ENCODE results near the gene SLC6A18. TPM values are rescaled to one million over a fixed set of nuclear protein-coding genes. Genes with fewer than 3 reads are reported as not detected.
A peak's percentile ranks its signal among the peaks of the same experiment; 100 is the strongest.

SLC6A18 gene
- total and polyA plus RNA-seq, 2 experiments from 2014 or later: not detected

GRCh38 chr5:1205255-1206180, 19.7 kb upstream of the SLC6A18 start:
- Histone ChIP-seq H3K4me3 (no peak overlapping the region), H3K4me1 (ENCODE audit: low read depth) (peaks cover 18% of the 10 kb centered on the region), H3K9me3 (ENCODE audit: low read depth) (no peaks in the 10 kb centered on the region), H3K27me3 (no peaks in the 10 kb centered on the region), H3K27ac (no peak overlapping the region), H3K36me3 (no peaks in the 10 kb centered on the region)
- no peak for DNase-seq (ENCODE audit: low read depth in 1 of 2, low spot score in 1 of 2)
- TF ChIP-seq CTCF (IDR thresholded peaks at IDR 0.05; ENCODE audit: low read depth, low read length): no peak

GRCh38 chr5:1206521-1207412, 18.4 kb upstream of the SLC6A18 start:
- Histone ChIP-seq H3K9me3 (ENCODE audit: low read depth) (no peaks in the 10 kb centered on the region), H3K36me3 (no peaks in the 10 kb centered on the region), H3K4me1 (ENCODE audit: low read depth) (peaks cover 13% of the 10 kb centered on the region), H3K4me3 (no peak overlapping the region), H3K27me3 (no peaks in the 10 kb centered on the region), H3K27ac (no peak overlapping the region)
- no peak for TF ChIP-seq CTCF (IDR thresholded peaks at IDR 0.05; ENCODE audit: low read depth, low read length)
- DNase-seq (ENCODE audit: low read depth in 1 of 2, low spot score in 1 of 2): no peak

GRCh38 chr5:1207555-1207954, 17.6 kb upstream of the SLC6A18 start:
- H3K27ac ChIP-seq: no peak overlapping the region
- TF ChIP-seq CTCF (IDR thresholded peaks at IDR 0.05; ENCODE audit: low read depth, low read length): no peak
- peaks cover 13% of the 10 kb centered on the region for H3K4me1 ChIP-seq (ENCODE audit: low read depth)
- no peaks in the 10 kb centered on the region for H3K36me3 ChIP-seq
- no peaks in the 10 kb centered on the region for H3K9me3 ChIP-seq (ENCODE audit: low read depth)
- no peak overlapping the region for H3K4me3 ChIP-seq
- no peaks in the 10 kb centered on the region for H3K27me3 ChIP-seq
- no peak for DNase-seq (ENCODE audit: low read depth in 1 of 2, low spot score in 1 of 2)

- no peak overlapping the region for H3K4me3 ChIP-seq
- H3K9me3 ChIP-seq (ENCODE audit: low read depth): no peaks in the 10 kb centered on the region
- no peaks in the 10 kb centered on the region for H3K36me3 ChIP-seq
- H3K27me3 ChIP-seq: no peaks in the 10 kb centered on the region
- no peak for DNase-seq (ENCODE audit: low read depth in 1 of 2, low spot score in 1 of 2)
- TF ChIP-seq CTCF (IDR thresholded peaks at IDR 0.05; ENCODE audit: low read depth, low read length): no peak
- H3K4me1 ChIP-seq (ENCODE audit: low read depth): peaks cover 13% of the 10 kb centered on the region
- H3K27ac ChIP-seq: no peak overlapping the region
Measured at GRCh38 chr5:1208221-1208742, 16.9 kb upstream of the SLC6A18 start.

GRCh38 chr5:1208743-1209488, 16.3 kb upstream of the SLC6A18 start:
- no peaks in the 10 kb centered on the region for H3K9me3 ChIP-seq (ENCODE audit: low read depth)
- H3K4me1 ChIP-seq (ENCODE audit: low read depth): peaks cover 13% of the 10 kb centered on the region
- no peaks in the 10 kb centered on the region for H3K36me3 ChIP-seq
- peak; percentile 26 to 52 for DNase-seq (ENCODE audit: low read depth in 1 of 2, low spot score in 1 of 2)
- H3K4me3 ChIP-seq: no peak overlapping the region
- no peaks in the 10 kb centered on the region for H3K27me3 ChIP-seq
- peak; percentile 51 for TF ChIP-seq CTCF (IDR thresholded peaks at IDR 0.05; ENCODE audit: low read depth, low read length)
- no peak overlapping the region for H3K27ac ChIP-seq
